Activated T-helper 1 cell treated with anti-CD3 and anti-CD28 coated beads, Interleukin-2, amount 50 U/mL, for 16 hours (primary cell): ENCODE results near the gene PLCG2.
"Not testable (repeated sequence)": the region's sequence is repeated elsewhere in the genome, so short reads cannot be mapped to it uniquely, and the experiment has no call there.

Source experiments
- DNase-seq, 2 donors: peaks; one replicate each; pipeline ENCODE4 v3.0.0-alpha.2; 2020; ENCODE audit warnings: low read depth in 1 of 2, low spot score in 1 of 2

PLCG2 gene

DNA sequence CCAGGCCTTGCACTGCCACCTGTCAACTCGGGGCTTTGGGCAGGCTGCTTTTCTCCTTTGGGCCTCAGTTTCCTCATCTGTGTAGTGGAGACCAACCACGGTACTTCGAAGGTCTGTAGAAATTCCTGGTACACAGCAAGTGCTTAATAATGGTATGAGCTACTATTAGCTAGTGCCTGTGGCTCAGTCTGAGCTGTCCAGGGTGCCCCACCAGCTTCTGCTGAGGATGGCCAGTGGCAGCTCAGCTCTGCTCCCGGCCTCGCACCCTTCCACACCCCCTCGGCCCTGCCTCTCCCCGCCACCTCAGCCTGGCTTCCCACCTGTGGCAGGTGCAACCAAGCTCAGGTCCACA, 26.2 kb upstream of the PLCG2 start:
- DNase-seq: no peak

DNA sequence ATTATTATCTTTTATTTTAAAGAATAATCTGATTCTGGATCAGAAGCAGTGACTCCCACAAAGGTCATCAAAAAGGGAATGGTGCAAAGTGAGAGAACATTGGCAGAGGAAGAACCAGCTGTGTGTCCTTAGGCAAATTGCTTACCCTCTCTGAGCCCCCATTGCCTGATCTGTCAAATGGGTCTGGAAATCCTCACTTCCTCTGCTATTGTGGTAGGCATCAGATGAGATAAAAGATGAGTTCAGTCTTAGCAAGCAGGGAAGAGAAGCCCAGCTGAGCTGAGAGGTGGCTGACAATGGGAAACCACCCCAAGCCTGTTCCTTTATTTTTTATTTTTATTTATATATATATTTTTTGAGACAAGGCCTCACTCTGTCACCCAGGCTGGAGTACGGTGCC, 24.2 kb upstream of the PLCG2 start:
- DNase-seq: no peak

DNA sequence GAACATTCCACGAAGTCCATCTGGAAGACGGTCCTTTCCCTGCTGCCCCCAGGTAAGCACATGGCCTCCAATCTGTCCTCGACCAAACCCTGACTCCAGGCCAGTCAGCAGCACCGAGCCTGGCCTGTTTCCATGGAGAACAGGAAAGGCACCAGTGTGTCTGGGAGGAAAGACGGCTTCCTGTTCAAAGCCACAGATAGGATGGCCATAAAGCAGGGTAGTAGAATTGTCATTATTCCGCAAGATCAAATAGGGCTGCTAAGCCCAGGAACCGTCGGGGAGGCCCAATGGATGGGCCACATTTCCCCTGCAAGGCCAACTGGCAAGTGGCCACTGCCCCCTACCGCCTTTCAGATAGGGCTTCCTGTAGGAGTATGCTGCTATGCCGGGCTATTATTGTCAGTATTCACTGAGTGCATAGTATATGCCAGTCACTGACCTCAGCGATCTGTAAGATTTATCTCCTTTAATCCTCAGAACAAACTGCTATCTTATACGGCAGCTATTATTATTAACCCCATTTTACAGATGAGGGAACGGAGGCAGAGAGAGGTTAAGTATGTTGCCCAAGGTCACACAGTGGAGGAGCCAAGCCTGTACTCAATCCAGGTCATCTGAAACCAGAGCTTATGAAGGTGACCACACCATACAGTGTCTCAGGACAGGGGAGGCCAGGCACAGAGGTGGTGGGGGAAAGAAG, 23.0 kb upstream of the PLCG2 start:
- DNase-seq: no peak

GRCh38 chr16:81756615-81757356, 22.3 kb upstream of the PLCG2 start:
- no peak for DNase-seq

GRCh38 chr16:81758376-81758775, 20.7 kb upstream of the PLCG2 start:
- no peak for DNase-seq

GRCh38 chr16:81762322-81762721, 16.8 kb upstream of the PLCG2 start:
- not testable (repeated sequence) for DNase-seq

DNA sequence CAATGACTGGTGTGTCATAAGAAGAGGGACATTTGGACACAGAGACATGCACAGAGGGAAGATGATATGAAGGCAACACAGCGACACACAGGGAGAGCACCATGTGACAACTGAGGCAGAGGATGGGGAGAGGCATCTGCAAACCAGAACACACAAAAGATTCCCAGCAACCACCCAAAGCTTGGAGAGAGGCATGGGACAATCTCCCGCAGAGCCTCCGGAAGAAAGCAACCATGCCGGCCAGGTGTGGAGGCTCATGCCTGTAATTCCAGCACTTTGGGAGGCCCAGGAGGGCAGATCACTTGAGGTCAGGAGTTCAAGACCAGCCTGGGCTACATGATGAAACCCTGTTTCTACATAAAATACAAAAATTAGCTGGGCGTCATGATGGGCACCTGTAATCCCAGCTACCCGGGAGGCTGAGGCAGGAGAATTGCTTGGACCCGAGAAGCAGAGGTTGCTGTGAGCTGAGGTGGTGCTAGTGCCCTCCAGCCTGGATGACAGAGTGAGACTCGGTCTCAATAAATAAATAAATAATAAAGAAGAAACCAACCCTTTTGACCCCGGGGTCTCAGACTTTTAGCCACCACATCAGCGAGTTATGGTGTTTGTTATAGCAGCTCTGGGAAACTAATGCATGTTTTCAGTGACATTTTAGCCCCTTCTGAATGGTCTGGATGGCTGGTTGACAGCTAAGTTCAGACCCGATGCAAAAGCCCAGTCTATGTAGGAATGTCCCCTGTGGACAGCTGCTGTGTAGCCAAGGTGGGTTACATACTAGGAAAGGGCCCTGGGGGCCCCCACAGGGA, 13.8 kb upstream of the PLCG2 start:
- no peak for DNase-seq

DNA sequence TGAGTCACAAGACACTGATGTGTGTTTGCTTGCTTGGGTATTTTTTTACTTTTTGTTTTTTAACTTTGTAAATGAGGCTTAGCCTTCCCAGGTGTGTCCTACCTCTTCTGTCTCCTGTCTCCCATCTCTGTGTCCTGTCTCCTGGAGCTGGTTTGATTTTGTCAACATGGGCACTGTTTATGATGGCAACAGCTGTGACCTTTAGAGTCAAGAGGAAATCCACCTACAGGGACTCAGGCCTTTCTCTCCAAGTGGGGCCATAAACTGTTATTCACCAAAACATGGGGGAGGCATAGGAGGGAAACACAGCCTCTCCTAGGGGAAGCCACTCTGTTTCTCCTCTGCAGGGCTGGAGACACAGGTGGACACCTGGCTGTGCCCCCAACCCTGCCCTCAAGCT, 13.1 kb upstream of the PLCG2 start:
- DNase-seq: no peak

DNA sequence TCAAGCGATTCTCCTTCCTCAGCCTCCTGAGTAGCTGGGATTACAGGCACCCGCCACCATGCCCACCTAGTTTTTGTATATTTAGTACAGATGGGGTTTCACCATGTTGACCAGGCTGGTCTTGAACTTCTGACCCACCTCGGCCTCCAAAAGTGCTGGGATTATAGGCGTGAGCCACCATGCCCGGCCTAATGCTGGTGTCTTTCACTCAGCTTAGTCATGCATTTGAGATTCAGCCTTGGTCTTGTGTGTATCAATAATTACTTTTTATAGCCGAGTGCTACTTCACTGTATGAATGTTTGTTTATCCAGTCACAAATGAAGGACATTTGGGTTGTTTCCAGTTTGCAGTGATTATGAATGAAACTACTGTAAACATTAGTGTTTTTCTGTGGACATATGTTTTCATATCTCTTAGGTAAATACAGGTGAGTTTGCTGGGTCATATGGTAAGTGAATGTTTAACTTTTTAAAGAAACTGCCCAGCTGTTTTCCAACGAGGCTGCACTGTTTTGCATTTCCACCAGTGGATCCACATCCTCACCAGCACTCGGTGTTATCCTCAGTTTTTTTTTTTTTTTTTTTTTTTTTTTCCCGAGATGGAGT, 11.0 kb upstream of the PLCG2 start:
- no peak for DNase-seq

DNA sequence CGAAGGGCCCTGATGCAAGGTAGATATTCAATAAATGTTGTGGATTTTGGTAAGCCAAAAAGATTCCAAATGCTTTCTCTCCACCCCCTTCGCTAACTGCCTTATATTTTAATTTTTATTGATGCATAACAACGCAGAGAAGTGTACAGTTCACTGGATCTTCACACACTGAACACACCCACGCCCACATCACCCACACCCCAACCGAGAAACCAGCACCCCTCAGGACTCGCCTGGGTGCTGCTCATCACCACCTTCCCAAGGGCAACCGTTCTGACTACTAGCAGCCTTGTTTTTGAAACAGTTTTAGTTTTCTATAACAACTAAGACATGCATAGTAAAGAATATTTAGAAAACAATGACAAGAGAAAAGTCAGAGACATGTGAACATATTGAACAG, 9.1 kb upstream of the PLCG2 start:
- no peak for DNase-seq

GRCh38 chr16:81774348-81774747, 4.7 kb upstream of the PLCG2 start:
- no peak for DNase-seq

DNA sequence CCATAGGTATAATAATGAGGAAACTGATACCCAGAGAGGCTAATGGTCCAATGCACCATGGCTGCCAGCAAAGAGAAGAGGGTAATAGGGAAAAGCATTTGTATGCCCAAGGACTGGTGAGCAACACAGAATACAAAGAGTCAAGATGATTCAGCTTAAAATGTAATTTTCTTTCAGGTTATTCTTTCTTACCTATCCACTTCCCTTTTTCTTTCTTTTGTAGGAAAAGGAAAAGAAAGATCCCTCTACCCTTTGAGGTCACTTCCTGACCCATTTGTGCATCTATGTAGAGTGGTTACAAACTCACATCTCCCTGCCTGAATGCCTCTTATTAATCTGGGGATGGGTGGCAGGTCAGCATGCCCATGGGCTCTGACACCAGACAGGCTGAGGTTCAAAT, 3.5 kb upstream of the PLCG2 start:
- DNase-seq: no peak

DNA sequence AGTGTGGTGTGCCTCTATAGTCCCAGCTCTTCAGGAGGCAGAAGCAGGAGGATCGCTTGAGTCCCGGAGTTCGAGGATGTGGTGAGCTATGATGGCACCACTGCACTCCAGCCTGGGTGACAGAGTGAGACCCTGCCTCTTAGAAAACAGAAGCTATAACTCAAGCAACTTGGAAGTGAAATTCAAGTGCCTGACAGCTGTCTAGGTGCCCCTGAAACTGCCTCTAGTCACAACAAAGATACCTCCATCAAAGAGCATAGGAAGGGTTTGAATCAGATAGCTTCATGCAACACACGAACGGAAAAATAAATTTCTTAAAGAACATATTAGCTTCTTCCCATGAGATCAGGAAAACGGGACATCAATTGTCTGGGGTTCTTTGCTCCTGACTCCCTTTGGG, 860 bp upstream of the PLCG2 start:
- no peak for DNase-seq

DNA sequence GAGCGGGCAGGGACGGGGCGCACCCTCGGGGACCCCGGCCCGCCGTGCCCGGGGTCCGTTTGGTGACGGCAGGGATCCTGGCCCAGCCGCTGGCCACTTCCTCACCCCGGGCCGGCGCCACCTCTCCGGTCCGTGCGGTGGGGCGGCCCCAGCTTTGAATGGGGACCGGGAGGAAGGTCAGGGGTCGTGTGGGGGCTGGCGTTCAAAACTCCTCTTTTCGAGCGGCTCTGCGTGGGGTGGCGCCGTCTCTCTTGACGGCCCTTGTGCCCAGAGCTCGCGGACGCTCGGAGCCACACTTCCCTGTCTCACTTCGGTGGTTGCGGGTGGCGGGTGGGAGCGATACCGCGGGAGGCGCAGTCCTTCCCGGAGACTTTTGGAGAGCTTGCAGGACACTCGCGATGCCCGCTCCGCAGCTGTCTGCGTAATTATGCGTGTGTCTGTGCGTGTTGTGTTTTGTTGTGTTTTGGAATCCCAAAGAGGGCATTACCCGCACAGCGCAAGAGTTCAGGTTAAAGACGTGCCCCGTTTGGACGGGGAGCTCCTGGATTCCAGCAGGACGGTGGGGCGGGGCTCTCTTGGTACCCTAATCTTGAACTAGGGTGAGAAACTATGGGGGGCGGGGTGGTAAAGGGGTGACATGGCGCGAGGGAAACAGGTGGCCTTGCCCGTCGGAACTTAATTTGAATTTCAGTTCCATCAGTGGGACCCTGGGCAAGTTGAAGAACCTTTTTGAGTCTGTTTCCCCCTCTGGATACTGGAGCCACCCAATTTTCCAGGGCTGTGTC, 637 bp downstream of the PLCG2 start:
- DNase-seq: no peak

DNA sequence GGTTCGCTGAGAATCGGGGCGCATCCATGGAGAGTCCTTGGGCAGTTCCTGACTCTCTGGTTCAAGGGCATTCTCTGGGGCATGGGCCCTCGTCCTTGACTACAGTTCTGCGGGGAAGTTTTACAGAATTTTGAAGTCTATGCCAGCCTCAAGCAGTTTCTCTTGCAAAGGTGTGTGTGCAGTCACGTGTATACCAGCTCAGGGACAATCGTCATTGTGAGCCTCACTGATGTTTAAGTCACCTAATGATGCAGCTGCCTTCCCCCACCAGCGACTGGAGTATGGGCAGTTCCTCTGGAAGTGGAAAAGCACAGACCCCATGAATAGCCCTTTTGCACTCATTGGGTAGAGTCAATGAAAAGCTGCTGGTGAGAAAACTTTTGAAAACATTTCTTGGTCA, 1.3 kb downstream of the PLCG2 start:
- DNase-seq: no peak

DNA sequence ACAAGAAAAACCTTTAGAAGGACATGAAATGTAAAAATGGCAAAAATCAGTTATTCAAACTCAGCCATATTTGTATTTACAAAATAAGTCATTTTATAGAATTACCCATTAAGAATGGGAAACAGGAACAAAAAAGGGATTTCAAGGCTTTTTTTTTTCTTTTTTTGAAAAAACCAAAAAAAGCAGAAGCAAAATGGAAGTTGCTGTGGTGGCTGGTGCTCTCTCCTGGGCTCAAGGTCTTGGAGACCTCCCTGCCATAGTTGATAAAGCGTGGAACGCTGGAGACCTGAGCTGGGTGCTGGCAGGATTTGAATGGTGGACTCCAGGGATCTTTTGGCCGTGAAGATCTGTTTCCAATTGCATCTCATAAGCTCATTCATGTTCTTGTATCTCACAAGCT, 3.1 kb downstream of the PLCG2 start:
- no peak for DNase-seq

DNA sequence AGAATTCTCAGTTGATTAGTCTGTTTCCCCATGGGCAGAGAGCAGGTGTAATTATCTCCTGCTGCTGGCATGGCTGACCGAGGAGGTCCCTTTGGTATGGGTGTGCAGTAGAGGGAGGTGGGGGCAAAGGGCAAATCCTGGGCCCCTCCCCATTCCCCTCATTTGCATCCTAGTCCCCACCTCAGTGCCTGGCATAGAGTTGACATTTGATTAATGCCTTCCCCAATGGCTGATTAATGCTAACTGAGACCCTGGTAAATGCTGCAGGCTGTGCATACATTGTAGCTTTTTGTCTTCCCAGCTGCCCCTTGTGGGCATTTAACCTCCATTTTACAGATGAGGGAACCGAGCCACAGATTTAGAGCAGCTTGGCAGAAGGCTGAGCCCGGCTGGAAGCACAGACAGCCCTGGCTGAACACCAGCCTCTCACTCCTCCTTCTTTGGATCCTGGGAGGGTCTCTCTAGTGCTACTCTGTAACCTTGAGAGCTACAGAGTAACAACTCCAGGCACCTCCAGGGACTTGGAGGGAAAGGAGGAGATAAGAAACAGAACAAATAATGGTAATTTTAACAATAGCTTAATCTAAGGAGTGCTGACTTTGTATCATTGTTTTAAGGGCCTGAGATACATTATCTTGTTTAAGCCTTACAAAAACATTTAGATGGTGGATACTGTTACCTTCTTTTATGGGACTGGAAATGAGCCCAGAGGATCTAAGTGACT, 5.1 kb downstream of the PLCG2 start:
- DNase-seq: no peak

DNA sequence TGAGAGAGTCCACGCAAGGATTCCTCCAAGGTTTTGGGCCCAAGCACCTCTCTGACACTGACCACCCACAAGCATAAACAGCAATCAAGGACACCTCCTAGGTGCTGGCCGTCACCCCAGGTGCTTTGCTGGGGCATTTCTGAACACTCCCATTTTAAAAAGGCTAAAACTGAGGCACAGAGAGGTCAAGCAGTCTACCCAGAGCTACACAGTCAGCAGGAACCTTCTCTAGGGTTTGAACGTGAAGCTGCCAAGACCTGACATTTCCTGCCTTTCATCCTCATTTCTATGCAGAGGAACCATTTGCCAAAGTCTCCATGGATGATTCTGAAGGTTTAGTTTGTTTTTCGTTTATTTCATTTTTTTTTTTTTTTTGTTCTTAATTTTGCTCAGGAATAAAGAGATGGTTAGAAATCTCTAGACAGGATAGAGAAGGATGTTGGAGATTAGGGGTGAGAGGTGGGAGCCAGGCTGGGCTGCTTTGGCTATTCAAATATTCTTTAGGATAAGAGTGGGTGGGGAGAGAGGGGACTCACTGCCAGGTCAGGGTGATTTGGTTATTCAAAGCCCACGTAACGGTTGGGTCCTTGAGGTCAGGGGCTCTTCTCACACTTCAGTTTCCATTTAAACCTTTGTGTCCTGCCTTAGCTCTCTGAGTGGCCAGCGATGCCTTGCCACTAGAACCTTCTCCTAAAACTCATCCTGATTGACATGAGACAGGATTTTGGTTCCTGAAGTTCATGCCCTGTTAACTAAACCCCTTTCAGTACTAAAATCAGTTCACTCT, 6.2 kb downstream of the PLCG2 start:
- DNase-seq: no peak

GRCh38 chr16:81786321-81786720, 7.2 kb downstream of the PLCG2 start:
- no peak for DNase-seq

- DNase-seq: no peak
Observed at GRCh38 chr16:81786868-81787267, 7.8 kb downstream of the PLCG2 start.
